Osteoblast (primary cell): ENCODE measurements around the gene CC2D2B. TPM values are rescaled to one million over a fixed set of nuclear protein-coding genes. Genes with fewer than 3 reads are reported as not detected.
"Not testable (repeated sequence)": the region's sequence is repeated elsewhere in the genome, so short reads cannot be mapped to it uniquely, and the experiment has no call there.

Source experiments
- DNase-seq: peaks from one replicate; pipeline ENCODE4 v3.0.0; 2011; ENCODE audit warnings: low spot score, mixed read lengths; ENCODE audit not compliant: insufficient read length; ENCODE audit errors: missing footprints
- H2AFZ ChIP-seq: 2 replicates; pipeline ENCODE4 v1.6.0; 2011; ENCODE audit warnings: mild to moderate bottlenecking, low read length
- H3K27ac ChIP-seq: 2 replicates; pipeline ENCODE4 v1.5.1; 2011; ENCODE audit warnings: mild to moderate bottlenecking, low read depth, low read length, moderate library complexity
- H3K27me3 ChIP-seq: 2 replicates; pipeline ENCODE4 v1.6.0; 2012; ENCODE audit warnings: mild to moderate bottlenecking, control low read depth, inconsistent platforms, low read length, moderate library complexity; ENCODE audit not compliant: insufficient read depth
- H3K36me3 ChIP-seq: 2 replicates; pipeline ENCODE4 v1.5.1; 2011; ENCODE audit warnings: mild to moderate bottlenecking, low read length, control low read depth, moderate library complexity; ENCODE audit not compliant: insufficient read depth
- H3K4me1 ChIP-seq: 2 replicates; pipeline ENCODE4 v1.5.1; 2011; ENCODE audit warnings: mild to moderate bottlenecking, low read length, control low read depth, moderate library complexity; ENCODE audit not compliant: insufficient read depth
- H3K4me2 ChIP-seq: 2 replicates; pipeline ENCODE4 v1.6.0; 2011; ENCODE audit warnings: mild to moderate bottlenecking, low read length; ENCODE audit not compliant: insufficient read depth
- H3K4me3 ChIP-seq: fragments of 200-600 bp; sonication (generic); 3 replicates; pipeline ENCODE4 v1.5.1; 2012; ENCODE audit warnings: mild to moderate bottlenecking, low read length, inconsistent platforms; ENCODE audit not compliant: insufficient read depth
- H3K79me2 ChIP-seq: 2 replicates; pipeline ENCODE4 v1.6.0; 2012; ENCODE audit warnings: mild to moderate bottlenecking, low read length, control low read depth, inconsistent platforms; ENCODE audit not compliant: insufficient read depth
- H3K9me3 ChIP-seq: 2 replicates; pipeline ENCODE4 v1.5.1; 2011; ENCODE audit warnings: low read depth, low read length, control low read depth
- H4K20me1 ChIP-seq: 2 replicates; pipeline ENCODE4 v1.6.0; 2012; ENCODE audit warnings: mild to moderate bottlenecking, low read length, control low read depth; ENCODE audit not compliant: insufficient read depth
- CTCF ChIP-seq: IDR thresholded peaks from 2 replicates; pipeline ENCODE4 v1.5.1; 2011; ENCODE audit warnings: mild to moderate bottlenecking, low read depth, low read length, moderate library complexity; ENCODE audit errors: extremely low read depth
- total RNA-seq: library from RNA; depleted of rRNA; stranded (reverse); fragments of >200 nt; gene quantifications from 2 replicates; pipeline ENCODE4 v1.2.3, GENCODE V29; 2012

Gene CC2D2B
- total RNA-seq, 1 donor, result 0.36 TPM

- H3K27ac ChIP-seq, result peak overlapping the region; percentile 66
- H3K36me3 ChIP-seq, result peaks cover 2% of the 10 kb centered on the region
- peak; percentile 91 for DNase-seq
- H3K4me1 ChIP-seq, result peaks cover 14% of the 10 kb centered on the region
- peaks cover 58% of the 10 kb centered on the region for H3K79me2 ChIP-seq
- H3K27me3 ChIP-seq, result no peaks in the 10 kb centered on the region
- peak overlapping the region; percentile 99 for H3K4me2 ChIP-seq
- H3K4me3 ChIP-seq, result peak overlapping the region; percentile 90
- no peaks in the 10 kb centered on the region for H3K9me3 ChIP-seq
- no peak for TF ChIP-seq CTCF
- H2AFZ ChIP-seq, result peak overlapping the region; percentile 99
- peaks cover 9% of the 10 kb centered on the region for H4K20me1 ChIP-seq
Observed at GRCh38 chr10:96043893-96044715, 136.3 kb downstream of the CC2D2B start.

- Histone ChIP-seq H3K27ac (peak overlapping the region; percentile 66), H2AFZ (peak overlapping the region; percentile 99), H3K79me2 (peaks cover 61% of the 10 kb centered on the region), H3K4me3 (peak overlapping the region; percentile 90), H4K20me1 (peaks cover 9% of the 10 kb centered on the region), H3K36me3 (peaks cover 2% of the 10 kb centered on the region), H3K27me3 (no peaks in the 10 kb centered on the region), H3K9me3 (no peaks in the 10 kb centered on the region), H3K4me2 (peak overlapping the region; percentile 99), H3K4me1 (peaks cover 14% of the 10 kb centered on the region)
- no peak for TF ChIP-seq CTCF
- DNase-seq, result no peak
Observed at GRCh38 chr10:96044736-96045135, 137.0 kb downstream of the CC2D2B start.

GRCh38 chr10:96046546-96046945, 138.8 kb downstream of the CC2D2B start:
- Histone ChIP-seq H3K4me3 (no peak overlapping the region), H3K9me3 (no peaks in the 10 kb centered on the region), H3K36me3 (peaks cover 2% of the 10 kb centered on the region), H3K4me2 (no peak overlapping the region), H2AFZ (no peak overlapping the region), H3K27me3 (no peaks in the 10 kb centered on the region), H4K20me1 (peaks cover 9% of the 10 kb centered on the region), H3K4me1 (peaks cover 14% of the 10 kb centered on the region), H3K79me2 (peaks cover 75% of the 10 kb centered on the region), H3K27ac (no peak overlapping the region)
- DNase-seq, result no peak
- TF ChIP-seq CTCF, result no peak

- no peak overlapping the region for H3K4me2 ChIP-seq
- no peaks in the 10 kb centered on the region for H3K27me3 ChIP-seq
- H3K27ac ChIP-seq, result no peak overlapping the region
- H4K20me1 ChIP-seq, result peaks cover 9% of the 10 kb centered on the region
- no peak for DNase-seq
- H3K79me2 ChIP-seq, result peaks cover 77% of the 10 kb centered on the region
- peaks cover 2% of the 10 kb centered on the region for H3K36me3 ChIP-seq
- no peak overlapping the region for H2AFZ ChIP-seq
- no peak overlapping the region for H3K4me3 ChIP-seq
- TF ChIP-seq CTCF, result no peak
- no peaks in the 10 kb centered on the region for H3K9me3 ChIP-seq
- H3K4me1 ChIP-seq, result peaks cover 14% of the 10 kb centered on the region
Observed at GRCh38 chr10:96047004-96047649, 139.4 kb downstream of the CC2D2B start.

GRCh38 chr10:96047925-96048324, 140.2 kb downstream of the CC2D2B start:
- H3K4me2 ChIP-seq, H3K4me3 ChIP-seq, H3K36me3 ChIP-seq, H2AFZ ChIP-seq, H3K27ac ChIP-seq, DNase-seq, H3K27me3 ChIP-seq, H3K9me3 ChIP-seq: not testable (repeated sequence)
- Histone ChIP-seq H4K20me1 (peaks cover 11% of the 10 kb centered on the region), H3K79me2 (peaks cover 83% of the 10 kb centered on the region), H3K4me1 (peaks cover 10% of the 10 kb centered on the region)
